PC-9 (cell line): ENCODE measurements around the gene SPINT1. TPM values are rescaled to one million over a fixed set of nuclear protein-coding genes. Genes with fewer than 3 reads are reported as not detected.

Source experiments
- BruUV-seq: library from RNA; stranded (reverse); fragments of 400-500 nt; replicated peaks from 2 replicates; lab custom pipeline; 2021; lab: Mats Ljungman, UMichigan
- CTCF ChIA-PET: fragments of 300-600 bp; sonication (Branson Sonifier 250); formaldehyde crosslinking; loops from one replicate; lab custom pipeline; 2022; ENCODE audit warnings: antibody characterized with exemption; lab: Charles Lee
- POLR2A ChIA-PET: fragments of 300-600 bp; sonication (Branson Sonifier 250); formaldehyde crosslinking; loops from one replicate; lab custom pipeline; 2022; ENCODE audit warnings: antibody characterized with exemption; ENCODE audit not compliant: unreplicated experiment; lab: Charles Lee
- DNase-seq, 2 experiments: peaks; one replicate each; pipeline versions ENCODE4 v3.0.0 to v3.0.0-alpha.2; 2015 to 2022; ENCODE audit warnings: mixed read lengths in 1 of 2
- H2AFZ ChIP-seq: fragments of 200-600 bp; sonication (generic); 2 replicates; pipeline ENCODE4 v1.8.1; 2017; ENCODE audit warnings: antibody characterized with exemption
- H3F3A ChIP-seq: fragments of 200-600 bp; sonication (generic); 2 replicates; pipeline ENCODE4 v1.8.1; 2017; ENCODE audit warnings: antibody characterized with exemption, mild to moderate bottlenecking, low read depth; ENCODE audit not compliant: insufficient read depth
- H3K27ac ChIP-seq: fragments of 200-600 bp; sonication (generic); 2 replicates; pipeline ENCODE4 v1.6.1; 2016; ENCODE audit warnings: mixed run types
- H3K27me3 ChIP-seq: fragments of 200-600 bp; sonication (generic); 2 replicates; pipeline ENCODE4 v1.6.1; 2016; ENCODE audit warnings: low read depth, mixed run types; ENCODE audit not compliant: insufficient read depth
- H3K36me3 ChIP-seq: fragments of 200-600 bp; sonication (generic); 2 replicates; pipeline ENCODE4 v1.6.1; 2016; ENCODE audit warnings: low read depth, mixed run types
- H3K4me1 ChIP-seq: fragments of 200-600 bp; sonication (generic); replicated peaks from 2 replicates; pipeline ENCODE4 v1.6.1; 2016; ENCODE audit warnings: mixed run types; ENCODE audit not compliant: insufficient read depth
- H3K4me2 ChIP-seq: fragments of 200-600 bp; sonication (generic); 2 replicates; pipeline ENCODE4 v1.6.1; 2017; ENCODE audit warnings: mixed run types
- H3K4me3 ChIP-seq: fragments of 200-600 bp; sonication (generic); 2 replicates; pipeline ENCODE4 v1.6.1; 2016; ENCODE audit warnings: mixed run types
- H3K79me2 ChIP-seq: fragments of 200-600 bp; sonication (generic); 2 replicates; pipeline ENCODE4 v1.6.1; 2017; ENCODE audit warnings: low read depth, mixed run types
- H3K9me2 ChIP-seq: fragments of 200-600 bp; sonication (generic); 2 replicates; pipeline ENCODE4 v1.8.1; 2017; ENCODE audit warnings: mild to moderate bottlenecking; ENCODE audit not compliant: insufficient read depth
- H3K9me3 ChIP-seq: fragments of 200-600 bp; sonication (generic); 2 replicates; pipeline ENCODE4 v1.8.1; 2016; ENCODE audit warnings: low read depth; ENCODE audit not compliant: insufficient read depth
- H4K20me1 ChIP-seq: fragments of 200-600 bp; sonication (generic); 2 replicates; pipeline ENCODE4 v1.8.1; 2017; ENCODE audit not compliant: insufficient read depth
- CTCF ChIP-seq: fragments of 200-600 bp; sonication (generic); conservative IDR thresholded peaks from 2 replicates; pipeline ENCODE4 v1.6.1; 2017; ENCODE audit warnings: mixed run types, antibody characterized with exemption, mild to moderate bottlenecking, moderate library complexity
- EZH2 ChIP-seq: fragments of 200-600 bp; sonication (generic); IDR thresholded peaks from 2 replicates; pipeline ENCODE4 v1.8.0; 2017; ENCODE audit warnings: antibody characterized with exemption, low read depth
- intact Hi-C: fragments of 100-400 bp; cut with micrococcal nuclease; formaldehyde crosslinking; loops from one replicate; pipeline ENCODE4 v1.10.0; 2022; ENCODE audit not compliant: unreplicated experiment
- total RNA-seq: library from RNA; stranded (reverse); gene quantifications from 2 replicates; pipeline ENCODE4 v1.2.3, GENCODE V29; 2021

Gene SPINT1
- total RNA-seq, 1 experiment from 2014 or later = 141 TPM

GRCh38 chr15:40850576-40851112 is 6.8 kb downstream of the SPINT1 start:
- Histone ChIP-seq H3K27ac (no peak overlapping the region), H3K4me2 (no peak overlapping the region), H3F3A (peaks cover 18% of the 10 kb centered on the region), H3K9me3 (no peaks in the 10 kb centered on the region), H3K9me2 (no peaks in the 10 kb centered on the region), H3K36me3 (0 out of 2 replicates have a peak, but pooled peaks cover 4% of the 10 kb centered on the region), H3K79me2 (peaks cover 60% of the 10 kb centered on the region), H2AFZ (no peak overlapping the region), H3K27me3 (no peaks in the 10 kb centered on the region), H3K4me3 (no peak overlapping the region), H4K20me1 (0 out of 2 replicates have a peak, but pooled peaks cover 5% of the 10 kb centered on the region), H3K4me1 (peaks cover 26% of the 10 kb centered on the region)
- CTCF ChIA-PET = no interaction called here
- DNase-seq = no peak
- no TSS peak for BruUV-seq
- no peak for TF ChIP-seq CTCF
- no peak for TF ChIP-seq EZH2
- POLR2A ChIA-PET = no interaction called here
- intact Hi-C loops = no loop called here

DNA sequence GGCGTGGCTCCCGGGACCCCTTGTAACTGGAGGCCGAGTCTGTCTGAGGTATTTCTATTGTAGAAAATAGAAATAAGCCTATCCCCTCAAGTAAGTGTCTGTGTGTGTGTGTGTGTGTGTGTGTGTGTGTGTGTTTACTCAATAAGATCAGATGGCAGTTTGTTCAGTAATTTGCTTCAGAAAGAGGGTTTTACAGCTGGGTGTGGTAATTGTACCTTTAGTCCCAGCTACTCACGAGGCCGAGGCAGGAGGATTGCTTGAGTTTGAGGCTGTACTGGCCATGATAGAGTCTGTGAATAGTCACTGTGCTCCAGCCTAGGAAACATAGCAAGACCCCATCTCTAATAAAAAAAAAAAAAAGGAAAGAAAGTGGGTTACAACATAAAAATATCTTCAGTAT is 8.7 kb downstream of the SPINT1 start:
- ChIA-PET CTCF (interaction anchor here (0.7 kb wide), 1 partner anchor 22 kb away, joined by 6 read pairs; no protein-coding TSS in a partner anchor), POLR2A (no interaction called here)
- DNase-seq = no peak
- TF ChIP-seq EZH2 (no peak), CTCF (no peak)
- H3K27me3 ChIP-seq = no peaks in the 10 kb centered on the region
- H3K27ac ChIP-seq = no peak overlapping the region
- H3K36me3 ChIP-seq = 0 out of 2 replicates have a peak, but pooled peaks cover 4% of the 10 kb centered on the region
- H3K4me3 ChIP-seq = no peak overlapping the region
- peaks cover 18% of the 10 kb centered on the region for H3F3A ChIP-seq
- H3K4me1 ChIP-seq = peaks cover 26% of the 10 kb centered on the region
- BruUV-seq = no TSS peak
- H2AFZ ChIP-seq = no peak overlapping the region
- 0 out of 2 replicates have a peak, but pooled peaks cover 5% of the 10 kb centered on the region for H4K20me1 ChIP-seq
- peaks cover 43% of the 10 kb centered on the region for H3K79me2 ChIP-seq
- intact Hi-C loops = no loop called here
- H3K4me2 ChIP-seq = no peak overlapping the region
- no peaks in the 10 kb centered on the region for H3K9me3 ChIP-seq
- H3K9me2 ChIP-seq = no peaks in the 10 kb centered on the region

- ChIA-PET POLR2A (no interaction called here), CTCF (interaction anchor here (0.7 kb wide), 1 partner anchor 23 kb away, joined by 6 read pairs; no protein-coding TSS in a partner anchor)
- Histone ChIP-seq H3K9me3 (no peaks in the 10 kb centered on the region), H4K20me1 (0 out of 2 replicates have a peak, but pooled peaks cover under 1% of the 10 kb centered on the region), H3K27ac (no peak overlapping the region), H3K4me2 (no peak overlapping the region), H3K9me2 (no peaks in the 10 kb centered on the region), H3K4me1 (peaks cover 24% of the 10 kb centered on the region), H3K36me3 (0 out of 2 replicates have a peak, but pooled peaks cover 4% of the 10 kb centered on the region), H3K27me3 (no peaks in the 10 kb centered on the region), H3K4me3 (no peak overlapping the region), H2AFZ (no peak overlapping the region), H3K79me2 (peaks cover 35% of the 10 kb centered on the region), H3F3A (peaks cover 22% of the 10 kb centered on the region)
- no TSS peak for BruUV-seq
- no peak for DNase-seq
- TF ChIP-seq EZH2 (no peak), CTCF (no peak)
- intact Hi-C loops = no loop called here
Measured at GRCh38 chr15:40853241-40853890, 9.5 kb downstream of the SPINT1 start.
